Erythroblast (primary cell): ENCODE data around the gene SHISAL1.

ENCODE experiments used
- GATA1 ChIP-seq: IDR thresholded peaks from 2 replicates; pipeline ENCODE4 v1.6.1; 2011; ENCODE audit warnings: low read depth, mild to moderate bottlenecking, control low read depth, low read length, moderate library complexity
- POLR2A ChIP-seq: IDR thresholded peaks from 2 replicates; pipeline ENCODE4 v1.6.1; 2011; ENCODE audit warnings: mild to moderate bottlenecking, low read length

- TF ChIP-seq POLR2A = no peak
- TF ChIP-seq GATA1 = no peak
Measured at GRCh38 chr22:44284711-44285110, 28.0 kb downstream of the SHISAL1 start.
